ENCODE data around the gene SORCS2.

The SORCS2 gene

GRCh38 chr4:7173841-7174449, 18.4 kb upstream of the SORCS2 start:
- Histone ChIP-seq H3K9me3 (ENCODE audit: control insufficient read depth, insufficient read depth, low read length) (no peaks in the 10 kb centered on the region), H3K4me3 (ENCODE audit: low read length) (no peak overlapping the region), H3K27ac (ENCODE audit: low read depth, low read length) (no peak overlapping the region), H3K4me2 (ENCODE audit: low read length) (no peak overlapping the region), H4K20me1 (ENCODE audit: control insufficient read depth, insufficient read depth, low read depth, low read length) (no peaks in the 10 kb centered on the region), H3K27me3 (ENCODE audit: control insufficient read depth, low read length) (peaks cover 3% of the 10 kb centered on the region; the same call in 1 of the 2 replicates), H3F3A (ENCODE audit: control insufficient read depth, insufficient read depth) (no peaks in the 10 kb centered on the region), H3K36me3 (ENCODE audit: control insufficient read depth, low read length) (no peaks in the 10 kb centered on the region), H3K4me1 (ENCODE audit: control insufficient read depth, low read length) (peaks cover 13% of the 10 kb centered on the region), H3K79me2 (ENCODE audit: control insufficient read depth, low read length) (no peaks in the 10 kb centered on the region), H3K9me2 (replicated peaks; ENCODE audit: control insufficient read depth, low read length) (no peaks in the 10 kb centered on the region)
- TF ChIP-seq EZH2phosphoT487 (IDR thresholded peaks at IDR 0.05; ENCODE audit: borderline replicate concordance, low read length) (no peak), CTCF (IDR thresholded peaks at IDR 0.05; ENCODE audit: low read depth, low read length, poor library complexity, severe bottlenecking) (no peak)

- Histone ChIP-seq H3K4me3 (ENCODE audit: low read length) (no peak overlapping the region), H3K36me3 (ENCODE audit: control insufficient read depth, low read length) (no peaks in the 10 kb centered on the region), H3K9me3 (ENCODE audit: control insufficient read depth, insufficient read depth, low read length) (peaks cover 4% of the 10 kb centered on the region), H4K20me1 (ENCODE audit: control insufficient read depth, insufficient read depth, low read depth, low read length) (no peaks in the 10 kb centered on the region), H3F3A (ENCODE audit: control insufficient read depth, insufficient read depth) (no peaks in the 10 kb centered on the region), H3K4me1 (ENCODE audit: control insufficient read depth, low read length) (no peaks in the 10 kb centered on the region), H3K79me2 (ENCODE audit: control insufficient read depth, low read length) (no peaks in the 10 kb centered on the region), H3K4me2 (ENCODE audit: low read length) (no peak overlapping the region), H3K9me2 (replicated peaks; ENCODE audit: control insufficient read depth, low read length) (no peaks in the 10 kb centered on the region), H3K27me3 (ENCODE audit: control insufficient read depth, low read length) (no peaks in the 10 kb centered on the region), H3K27ac (ENCODE audit: low read depth, low read length) (no peak overlapping the region)
- no peak for TF ChIP-seq EZH2phosphoT487 (IDR thresholded peaks at IDR 0.05; ENCODE audit: borderline replicate concordance, low read length)
- no peak for TF ChIP-seq CTCF (IDR thresholded peaks at IDR 0.05; ENCODE audit: low read depth, low read length, poor library complexity, severe bottlenecking)
These were observed 13.2 kb upstream of the SORCS2 start for GRCh38 chr4:7179158-7179557.

- Histone ChIP-seq H3K4me3 (ENCODE audit: low read length) (no peak overlapping the region), H3F3A (ENCODE audit: control insufficient read depth, insufficient read depth) (no peaks in the 10 kb centered on the region), H3K9me2 (replicated peaks; ENCODE audit: control insufficient read depth, low read length) (no peaks in the 10 kb centered on the region), H3K4me1 (ENCODE audit: control insufficient read depth, low read length) (no peaks in the 10 kb centered on the region), H3K36me3 (ENCODE audit: control insufficient read depth, low read length) (no peaks in the 10 kb centered on the region), H3K9me3 (ENCODE audit: control insufficient read depth, insufficient read depth, low read length) (peaks cover 4% of the 10 kb centered on the region), H4K20me1 (ENCODE audit: control insufficient read depth, insufficient read depth, low read depth, low read length) (no peaks in the 10 kb centered on the region), H3K4me2 (ENCODE audit: low read length) (no peak overlapping the region), H3K79me2 (ENCODE audit: control insufficient read depth, low read length) (no peaks in the 10 kb centered on the region), H3K27ac (ENCODE audit: low read depth, low read length) (no peak overlapping the region), H3K27me3 (ENCODE audit: control insufficient read depth, low read length) (no peaks in the 10 kb centered on the region)
- TF ChIP-seq CTCF (IDR thresholded peaks at IDR 0.05; ENCODE audit: low read depth, low read length, poor library complexity, severe bottlenecking) (no peak), EZH2phosphoT487 (IDR thresholded peaks at IDR 0.05; ENCODE audit: borderline replicate concordance, low read length) (no peak)
These were observed 11.4 kb upstream of the SORCS2 start for GRCh38 chr4:7180938-7181337.

Measured in DOHH2 (cell line).